Mononuclear cell (primary cell): Measurements from ENCODE around the gene GZMM. TPM values are rescaled to one million over a fixed set of nuclear protein-coding genes. Genes with fewer than 3 reads are reported as not detected.

ENCODE experiments used
- H3K27me3 ChIP-seq: 2 replicates; pipeline ENCODE4 v1.6.0; 2011; ENCODE audit warnings: low read length, control low read depth; ENCODE audit not compliant: insufficient read depth
- H3K4me1 ChIP-seq: 2 replicates; pipeline ENCODE4 v1.5.1; 2011; ENCODE audit warnings: mild to moderate bottlenecking, low read length, control low read depth; ENCODE audit not compliant: insufficient read depth
- H3K4me3 ChIP-seq: 2 replicates; pipeline ENCODE4 v1.5.1; 2011; ENCODE audit warnings: mild to moderate bottlenecking, low read length, moderate library complexity
- H3K9me3 ChIP-seq: 2 replicates; pipeline ENCODE4 v1.5.1; 2011; ENCODE audit warnings: low read depth, mild to moderate bottlenecking, control low read depth, low read length
- total RNA-seq: library from RNA; depleted of rRNA; stranded (reverse); fragments of >200 nt; gene quantifications from one replicate; pipeline ENCODE4 v1.2.3, GENCODE V29; 2012

Gene GZMM
- total RNA-seq, 1 donor = 63.7 TPM

DNA sequence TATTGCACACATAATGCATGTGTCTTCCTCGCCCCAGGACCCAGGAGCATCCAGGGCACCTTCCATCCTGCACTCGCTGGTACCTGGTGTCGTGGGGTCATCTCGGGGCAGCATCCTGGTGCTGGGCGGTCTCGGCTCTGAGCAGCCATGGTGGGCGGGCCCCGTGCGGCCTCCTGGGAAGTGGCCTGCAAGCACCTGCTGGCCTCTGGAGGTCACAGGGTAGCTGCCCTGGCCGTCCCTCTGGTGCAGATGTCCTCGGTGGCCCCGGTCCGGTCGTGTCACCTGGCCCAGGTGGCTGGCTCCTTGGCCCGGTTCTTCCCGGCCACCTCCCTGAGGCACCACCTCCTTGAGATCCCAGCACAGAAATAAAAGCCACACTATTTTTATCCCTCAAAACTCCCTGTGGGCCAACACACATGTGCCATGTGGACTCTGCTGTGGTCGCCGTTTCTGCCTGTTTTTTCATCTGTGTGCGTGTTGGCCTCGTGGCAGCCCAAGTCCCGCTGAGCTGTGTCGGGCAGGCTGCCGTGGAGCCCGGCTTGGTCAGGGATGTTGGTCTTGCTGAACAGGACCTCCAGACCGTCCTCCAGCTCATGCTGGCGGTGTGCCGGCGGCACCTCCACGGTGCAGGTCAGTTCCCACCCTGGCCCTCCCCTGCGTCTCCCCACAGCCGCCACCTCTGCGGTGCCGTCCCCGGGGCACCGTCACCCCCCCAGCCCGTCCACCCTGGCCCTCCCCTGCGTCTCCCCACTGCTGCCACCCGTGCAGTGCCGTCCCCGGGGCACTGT is 5.0 kb upstream of the GZMM start:
- no peak overlapping the region for H3K4me3 ChIP-seq
- H3K4me1 ChIP-seq = peaks cover 5% of the 10 kb centered on the region
- no peaks in the 10 kb centered on the region for H3K9me3 ChIP-seq
- H3K27me3 ChIP-seq = no peaks in the 10 kb centered on the region

DNA sequence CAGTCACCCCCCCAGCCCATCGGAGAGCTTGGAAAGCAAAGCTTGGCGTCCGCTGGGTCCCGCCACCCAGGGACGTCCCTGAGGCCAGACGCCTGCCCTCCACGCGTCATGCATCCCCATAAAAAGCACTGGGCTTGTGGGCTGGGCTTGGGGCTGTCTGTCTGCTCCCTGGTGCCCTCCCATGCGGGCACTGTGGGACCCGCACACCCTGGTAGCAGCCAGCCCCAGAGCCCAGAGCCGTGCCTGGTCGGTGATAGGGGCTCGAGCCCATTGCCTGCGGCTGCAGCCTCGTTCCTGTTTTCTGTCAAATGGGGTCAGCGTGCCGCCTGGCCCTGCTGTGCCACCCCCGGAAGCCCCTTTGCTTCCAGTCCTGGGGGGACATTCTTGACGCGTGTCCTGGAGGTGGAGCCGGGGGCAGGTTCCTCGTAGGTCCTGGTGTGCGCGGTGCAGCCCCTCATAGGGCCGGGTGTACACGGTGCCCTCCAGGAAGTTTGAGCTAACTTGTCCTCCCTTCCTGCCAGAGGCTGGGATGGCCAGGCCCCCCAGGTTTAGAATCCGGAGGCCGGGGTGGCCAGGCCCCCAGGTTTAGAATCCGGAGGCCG is 4.3 kb upstream of the GZMM start:
- H3K27me3 ChIP-seq = no peaks in the 10 kb centered on the region
- no peaks in the 10 kb centered on the region for H3K4me1 ChIP-seq
- no peak overlapping the region for H3K4me3 ChIP-seq
- no peaks in the 10 kb centered on the region for H3K9me3 ChIP-seq

DNA sequence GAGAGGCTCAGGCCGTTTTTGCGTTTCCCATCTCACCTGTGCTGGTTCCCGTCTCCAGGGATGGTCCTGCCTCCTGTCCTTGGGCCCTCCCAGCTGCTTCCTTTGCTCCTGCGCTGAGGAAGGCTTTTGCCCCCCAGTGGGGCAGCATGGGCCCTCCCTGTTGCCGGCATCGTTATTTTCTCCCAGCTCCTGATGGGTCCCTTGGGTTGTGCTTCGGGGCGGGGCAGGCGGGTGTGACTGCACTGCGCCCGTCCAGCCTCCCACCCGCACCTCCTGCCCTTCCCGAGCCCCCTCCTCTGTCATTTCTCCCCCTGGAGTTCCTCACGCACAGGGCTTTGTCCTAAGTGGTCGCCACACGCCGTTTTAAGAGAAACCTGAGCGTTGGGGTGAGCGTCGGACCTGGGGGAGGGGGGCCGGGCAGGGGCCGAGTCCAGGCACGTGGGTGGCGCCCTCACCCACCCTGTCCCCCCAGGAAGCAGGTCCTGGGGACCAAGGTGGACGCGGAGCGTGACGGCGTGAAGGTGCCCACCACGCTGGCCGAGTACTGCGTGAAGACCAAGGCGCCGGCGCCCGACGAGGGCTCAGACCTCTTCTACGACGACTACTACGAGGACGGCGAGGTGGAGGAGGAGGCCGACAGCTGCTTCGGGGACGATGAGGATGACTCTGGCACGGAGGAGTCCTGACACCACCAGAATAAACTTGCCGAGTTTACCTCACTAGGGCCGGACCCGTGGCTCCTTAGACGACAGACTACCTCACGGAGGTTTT is 2.8 kb upstream of the GZMM start:
- Histone ChIP-seq H3K4me3 (no peak overlapping the region), H3K9me3 (no peaks in the 10 kb centered on the region), H3K27me3 (no peaks in the 10 kb centered on the region), H3K4me1 (peaks cover 4% of the 10 kb centered on the region)

DNA sequence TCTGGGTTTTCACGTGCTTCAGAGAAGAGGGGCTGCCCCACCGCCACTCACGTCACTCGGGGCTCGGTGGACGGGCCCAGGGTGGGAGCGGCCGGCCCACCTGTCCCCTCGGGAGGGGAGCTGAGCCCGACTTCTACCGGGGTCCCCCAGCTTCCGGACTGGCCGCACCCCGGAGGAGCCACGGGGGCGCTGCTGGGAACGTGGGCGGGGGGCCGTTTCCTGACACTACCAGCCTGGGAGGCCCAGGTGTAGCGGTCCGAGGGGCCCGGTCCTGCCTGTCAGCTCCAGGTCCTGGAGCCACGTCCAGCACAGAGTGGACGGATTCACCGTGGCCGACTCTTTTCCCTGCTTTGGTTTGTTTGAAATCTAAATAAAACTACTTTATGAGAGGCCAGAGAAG is 2.2 kb upstream of the GZMM start:
- Histone ChIP-seq H3K4me3 (no peak overlapping the region), H3K27me3 (no peaks in the 10 kb centered on the region), H3K4me1 (peaks cover 4% of the 10 kb centered on the region), H3K9me3 (no peaks in the 10 kb centered on the region)

DNA sequence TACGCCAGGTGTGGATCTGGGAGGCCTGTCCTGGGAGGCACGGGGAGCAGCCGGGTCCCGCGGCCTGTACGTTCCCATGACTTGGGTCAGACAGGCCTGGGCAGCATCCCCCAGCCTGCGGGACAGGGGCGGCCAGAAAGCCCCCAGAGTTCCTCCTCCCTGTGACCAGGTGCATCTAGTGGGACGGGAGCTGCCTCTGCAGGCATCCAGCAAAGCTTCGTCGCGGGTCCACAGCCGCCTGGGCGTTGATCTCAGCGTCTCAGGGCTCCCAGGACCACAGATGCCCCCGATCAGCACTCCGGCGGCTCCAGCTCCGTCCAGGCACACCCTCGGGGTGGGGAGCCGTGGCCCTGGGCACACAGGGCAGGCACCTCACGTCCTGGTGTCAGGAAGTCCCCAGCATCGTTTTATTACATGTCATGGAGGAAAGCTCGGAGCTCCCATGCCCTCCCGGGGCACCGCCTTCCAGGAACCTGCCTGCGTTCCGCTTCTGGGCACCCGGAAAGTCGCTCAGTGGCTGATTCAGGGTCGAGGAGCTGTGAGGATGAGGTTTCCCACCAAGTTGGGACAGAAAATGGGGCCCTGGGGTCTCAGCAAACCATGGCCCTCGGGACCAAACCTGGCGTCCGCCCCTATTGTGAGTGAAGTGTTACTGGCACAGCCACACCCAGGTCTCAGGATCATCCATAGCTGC is 1.5 kb upstream of the GZMM start:
- H3K27me3 ChIP-seq = no peaks in the 10 kb centered on the region
- peaks cover 4% of the 10 kb centered on the region for H3K4me1 ChIP-seq
- H3K9me3 ChIP-seq = no peaks in the 10 kb centered on the region
- H3K4me3 ChIP-seq = no peak overlapping the region

DNA sequence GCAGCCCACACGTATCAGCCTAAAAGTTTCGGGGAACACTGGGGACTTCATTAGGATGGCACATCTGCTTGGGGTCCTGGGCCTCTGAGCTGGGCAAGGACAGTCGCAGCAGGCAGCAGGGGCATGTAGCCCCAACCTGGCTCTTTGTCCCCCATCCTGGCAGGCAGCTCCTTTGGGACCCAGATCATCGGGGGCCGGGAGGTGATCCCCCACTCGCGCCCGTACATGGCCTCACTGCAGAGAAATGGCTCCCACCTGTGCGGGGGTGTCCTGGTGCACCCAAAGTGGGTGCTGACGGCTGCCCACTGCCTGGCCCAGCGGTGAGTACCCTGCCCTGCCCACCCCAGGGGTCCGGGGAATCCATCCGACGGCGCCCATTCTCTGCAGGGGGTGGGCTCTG is 3.3 kb downstream of the GZMM start:
- Histone ChIP-seq H3K4me1 (peaks cover 4% of the 10 kb centered on the region), H3K9me3 (no peaks in the 10 kb centered on the region), H3K27me3 (no peaks in the 10 kb centered on the region), H3K4me3 (no peak overlapping the region)

DNA sequence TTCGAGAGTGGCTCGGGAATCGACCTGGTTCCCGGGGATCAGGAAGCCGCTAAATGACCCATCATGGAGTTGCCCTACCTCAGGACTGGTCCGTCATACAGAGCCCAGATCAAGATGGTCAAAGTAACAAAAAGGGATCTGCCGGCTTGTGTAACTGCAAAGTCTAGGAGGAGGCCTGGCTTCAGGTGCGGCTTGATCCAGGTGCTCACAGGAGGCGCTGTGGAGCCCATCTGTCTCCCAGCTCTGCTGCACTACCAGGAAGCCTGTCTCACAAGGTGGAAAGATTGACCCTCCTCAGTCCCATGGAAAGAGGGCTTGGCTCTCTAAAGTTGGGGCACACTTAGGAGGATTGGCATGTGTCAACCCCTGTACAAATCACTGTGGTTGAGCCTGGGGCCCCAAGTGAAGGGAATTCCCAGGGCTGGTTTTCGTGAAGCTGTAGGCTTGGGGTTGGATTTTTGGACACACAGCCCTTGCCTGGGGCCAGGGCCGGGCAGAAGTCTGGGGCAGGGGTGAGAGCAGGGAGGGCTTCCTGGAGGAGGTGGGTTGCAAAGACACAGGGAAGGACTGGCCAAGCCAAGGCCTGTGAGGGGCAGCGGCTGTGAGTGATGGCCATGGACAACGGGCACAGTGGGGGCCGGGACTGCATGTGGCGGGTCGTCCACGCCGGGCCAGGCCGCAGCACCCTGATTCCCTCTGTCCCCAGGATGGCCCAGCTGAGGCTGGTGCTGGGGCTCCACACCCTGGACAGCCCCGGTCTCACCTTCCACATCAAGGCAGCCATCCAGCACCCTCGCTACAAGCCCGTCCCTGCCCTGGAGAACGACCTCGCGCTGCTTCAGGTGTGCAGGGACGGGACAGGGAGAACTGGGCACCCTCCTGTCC is 4.2 kb downstream of the GZMM start:
- peaks cover 4% of the 10 kb centered on the region for H3K4me1 ChIP-seq

DNA sequence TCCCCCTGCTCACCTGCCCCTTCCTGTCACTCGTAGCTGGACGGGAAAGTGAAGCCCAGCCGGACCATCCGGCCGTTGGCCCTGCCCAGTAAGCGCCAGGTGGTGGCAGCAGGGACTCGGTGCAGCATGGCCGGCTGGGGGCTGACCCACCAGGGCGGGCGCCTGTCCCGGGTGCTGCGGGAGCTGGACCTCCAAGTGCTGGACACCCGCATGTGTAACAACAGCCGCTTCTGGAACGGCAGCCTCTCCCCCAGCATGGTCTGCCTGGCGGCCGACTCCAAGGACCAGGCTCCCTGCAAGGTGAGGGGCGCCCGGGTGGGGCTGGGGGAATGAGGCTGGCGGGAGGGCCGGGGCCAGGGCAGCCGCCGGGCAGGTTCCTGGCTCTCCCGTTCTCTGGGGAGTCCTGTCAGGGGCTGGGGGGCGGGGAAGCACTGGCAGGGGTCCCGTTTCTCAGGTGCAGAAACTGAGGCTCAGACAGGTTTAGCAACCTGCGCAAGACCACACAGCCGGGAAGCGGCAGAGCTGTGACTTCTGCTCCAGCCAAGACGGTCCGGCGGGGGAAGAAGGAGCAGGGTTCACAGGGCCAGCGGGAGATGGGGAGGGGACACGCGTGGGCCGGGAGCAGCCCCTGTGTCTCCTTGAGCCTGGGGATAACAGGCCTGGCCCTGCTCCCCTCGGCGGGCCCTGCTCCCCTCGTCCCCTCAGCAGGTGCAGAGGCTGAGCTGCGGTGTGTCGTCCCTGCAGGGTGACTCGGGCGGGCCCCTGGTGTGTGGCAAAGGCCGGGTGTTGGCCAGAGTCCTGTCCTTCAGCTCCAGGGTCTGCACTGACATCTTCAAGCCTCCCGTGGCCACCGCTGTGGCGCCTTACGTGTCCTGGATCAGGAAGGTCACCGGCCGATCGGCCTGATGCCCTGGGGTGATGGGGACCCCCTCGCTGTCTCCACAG is 5.3 kb downstream of the GZMM start:
- peaks cover 4% of the 10 kb centered on the region for H3K4me1 ChIP-seq

More for the DNA sequence above, 4.2 kb downstream of the GZMM start:
- no peak overlapping the region for H3K4me3 ChIP-seq
- no peaks in the 10 kb centered on the region for H3K9me3 ChIP-seq
- H3K27me3 ChIP-seq = no peaks in the 10 kb centered on the region

DNA sequence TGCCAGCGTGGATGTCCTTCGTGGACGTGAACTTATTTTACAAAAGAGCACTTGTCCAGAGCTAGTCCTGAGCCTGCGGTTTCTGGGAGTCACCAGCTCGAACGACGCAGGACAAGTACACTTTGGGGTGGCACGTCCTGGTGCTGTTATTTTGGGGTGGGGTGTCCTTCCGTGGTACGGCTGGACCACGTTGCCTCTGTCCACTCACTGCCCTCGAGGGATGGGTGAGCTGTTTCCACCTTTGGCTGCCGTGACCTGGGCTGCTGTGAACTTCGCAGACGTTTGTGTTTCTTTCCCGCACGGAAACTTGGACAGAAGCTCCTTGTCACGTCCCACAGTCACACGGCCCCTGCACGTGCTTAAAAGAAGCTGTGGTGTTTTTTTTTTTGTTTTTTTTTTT is 11.0 kb downstream of the GZMM start:
- Histone ChIP-seq H3K9me3 (no peaks in the 10 kb centered on the region), H3K4me1 (peaks cover 6% of the 10 kb centered on the region), H3K4me3 (no peak overlapping the region), H3K27me3 (no peaks in the 10 kb centered on the region)

More for the DNA sequence above, 5.3 kb downstream of the GZMM start:
- no peaks in the 10 kb centered on the region for H3K27me3 ChIP-seq
- H3K4me3 ChIP-seq = no peak overlapping the region
- H3K9me3 ChIP-seq = no peaks in the 10 kb centered on the region

DNA sequence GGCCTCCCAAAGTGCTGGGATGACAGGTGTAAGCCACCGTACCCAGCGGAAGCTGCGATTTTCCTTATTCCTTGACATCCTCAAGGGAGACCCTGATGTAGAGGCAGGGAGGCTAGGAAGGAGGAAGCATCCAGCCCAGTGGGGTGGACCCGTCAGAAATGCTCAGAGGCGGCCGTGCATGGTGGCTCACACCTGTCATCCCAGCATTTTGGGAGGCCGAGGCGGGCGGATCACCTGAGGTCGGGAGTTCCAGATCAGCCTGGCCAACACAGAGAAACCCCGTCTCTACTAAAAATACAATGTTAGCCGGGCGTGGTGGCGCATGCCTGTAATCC is 11.6 kb downstream of the GZMM start:
- Histone ChIP-seq H3K4me1 (peaks cover 6% of the 10 kb centered on the region), H3K27me3 (no peaks in the 10 kb centered on the region), H3K9me3 (no peaks in the 10 kb centered on the region), H3K4me3 (no peak overlapping the region)

DNA sequence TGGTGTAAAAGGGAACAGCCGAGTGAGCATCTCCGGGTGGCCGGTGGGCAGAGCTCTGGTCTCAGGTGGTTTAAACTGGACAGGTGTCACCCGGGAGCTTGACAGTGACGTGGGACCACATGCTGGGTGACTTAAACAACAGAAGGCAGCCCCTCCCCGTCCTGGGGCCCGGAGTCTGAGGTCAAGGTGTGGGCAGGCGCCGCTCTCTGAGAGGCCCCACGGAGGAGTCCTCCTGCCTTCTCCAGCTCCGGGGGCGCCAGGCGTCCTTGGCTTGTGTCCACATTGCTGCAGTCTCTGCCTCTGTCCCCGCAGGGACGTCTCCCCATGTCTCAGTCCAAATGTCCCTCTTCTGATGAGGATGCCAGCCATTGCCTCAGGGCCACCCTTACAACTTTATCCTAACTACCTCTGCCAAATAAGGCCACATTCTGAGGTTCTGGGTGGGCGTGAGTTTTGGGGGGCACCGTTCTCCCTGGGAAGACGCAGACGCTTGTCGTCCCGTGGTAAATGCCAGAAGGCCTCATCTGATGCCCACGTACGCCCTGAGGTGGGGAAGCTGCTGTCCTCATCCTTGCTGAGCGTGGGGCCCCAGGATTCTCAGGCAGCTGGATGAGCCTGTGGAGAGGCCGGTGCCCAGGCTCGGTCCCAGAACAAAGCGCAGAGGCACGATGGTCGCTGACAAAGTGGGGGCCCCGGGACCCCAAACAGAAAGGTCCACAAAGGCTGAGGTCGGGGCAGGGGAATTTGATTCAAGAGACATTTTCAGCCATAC is 12.9 kb downstream of the GZMM start:
- Histone ChIP-seq H3K9me3 (no peaks in the 10 kb centered on the region), H3K4me3 (no peak overlapping the region), H3K27me3 (no peaks in the 10 kb centered on the region), H3K4me1 (peaks cover 6% of the 10 kb centered on the region)

DNA sequence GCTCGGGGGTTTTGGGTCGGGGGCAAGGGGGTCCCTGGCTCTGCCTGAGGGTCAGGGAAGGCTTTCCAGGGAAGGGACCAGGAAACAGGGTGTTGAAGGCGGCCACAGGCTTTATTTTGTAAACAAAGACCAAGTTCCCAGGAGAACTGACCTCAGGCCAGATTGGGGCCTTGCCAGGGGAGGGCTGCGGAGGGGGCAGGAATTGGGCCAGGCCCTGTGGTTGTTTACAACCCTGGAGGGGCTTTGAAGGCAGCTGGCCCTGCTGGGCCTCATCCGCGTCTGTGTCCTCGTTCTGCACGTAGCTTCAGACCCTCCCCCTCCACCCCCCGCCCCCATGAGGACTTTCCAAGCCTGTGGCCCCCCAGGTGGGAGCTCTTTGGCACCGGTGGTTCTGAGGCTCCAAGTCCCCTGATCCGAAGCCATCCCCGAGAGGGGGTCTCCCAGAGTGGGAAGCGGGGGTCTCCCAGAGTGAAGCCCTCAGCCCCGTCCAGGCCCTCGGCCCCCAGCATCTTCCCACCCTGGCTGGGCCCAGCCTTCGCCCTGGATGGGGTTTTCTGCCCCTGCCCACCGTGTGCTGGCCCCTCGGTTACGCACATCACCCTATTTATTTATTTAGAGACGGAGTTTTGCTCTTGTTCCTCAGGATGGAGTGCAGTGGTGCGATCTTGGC is 15.1 kb downstream of the GZMM start:
- no peak overlapping the region for H3K4me3 ChIP-seq
- H3K9me3 ChIP-seq = no peaks in the 10 kb centered on the region
- H3K4me1 ChIP-seq = peaks cover 6% of the 10 kb centered on the region
- H3K27me3 ChIP-seq = no peaks in the 10 kb centered on the region
